Peyer's patch (tissue), 4 donors: ENCODE measurements around the gene TOP3B. TPM values are rescaled to one million over a fixed set of nuclear protein-coding genes. Genes with fewer than 3 reads are reported as not detected.

ENCODE experiments used
- DNase-seq, 3 donors: peaks; one replicate each; pipeline ENCODE4 v3.0.0-alpha.2; 2017 to 2019
- H3K27ac ChIP-seq, 4 donors: fragments of 200-600 bp; sonication (generic); one replicate each; pipeline ENCODE4 v1.5.1; 2016 to 2019
- H3K27me3 ChIP-seq, 2 donors: fragments of 200-600 bp; sonication (generic); one replicate each; pipeline ENCODE4 v1.5.1; 2019
- H3K36me3 ChIP-seq, 3 donors: fragments of 200-600 bp; sonication (generic); one replicate each; pipeline ENCODE4 v1.5.1; 2016 to 2019
- H3K4me1 ChIP-seq, 4 donors: fragments of 200-600 bp; sonication (generic); one replicate each; pipeline ENCODE4 v1.5.1; 2016 to 2019
- H3K4me3 ChIP-seq, 4 donors: fragments of 200-600 bp; sonication (generic); 1 replicate in 3 of 4; 2 replicates in 1 of 4; pipeline ENCODE4 v1.5.1; 2016 to 2019; ENCODE audit warnings: mild to moderate bottlenecking in 1 of 4
- H3K9me3 ChIP-seq, 4 donors: fragments of 200-600 bp; sonication (generic); one replicate each; pipeline ENCODE4 v1.5.1; 2016 to 2019; ENCODE audit warnings: mild to moderate bottlenecking in 1 of 4
- POLR2A ChIP-seq, 2 donors: fragments of 450-650 bp; IDR thresholded peaks; one replicate each; pipeline ENCODE4 v1.5.1; 2017; ENCODE audit warnings: antibody characterized with exemption in 2 of 2, mild to moderate bottlenecking in 2 of 2, moderate library complexity in 2 of 2
- total RNA-seq, 4 donors: library from RNA; depleted of rRNA; stranded (reverse); fragments of >200 nt; gene quantifications; one replicate each; pipeline ENCODE4 v1.1.0, GENCODE V29; 2016
- TF ChIP-seq, protein P1 (sequence below), 6 experiments: fragments of 450-650 bp in 4 of 6; fragments of 200-600 bp in 2 of 6; sonication (generic) in 1 of 6; IDR thresholded peaks; one replicate each; pipeline ENCODE4 v1.5.1; 2017 to 2019; ENCODE audit warnings: antibody characterized with exemption in 6 of 6, mild to moderate bottlenecking in 3 of 6, moderate library complexity in 1 of 6

Gene TOP3B
- total RNA-seq, 4 donors from 2014 or later: 53.6 to 91.6 (median 80.2) TPM

GRCh38 chr22:21951062-21951461 is 31.5 kb downstream of the TOP3B start:
- Histone ChIP-seq H3K27me3 (no peaks in the 10 kb centered on the region), H3K27ac (no peak overlapping the region), H3K36me3 (no peaks in the 10 kb centered on the region), H3K9me3 (no peaks in the 10 kb centered on the region), H3K4me1 (peaks cover 0 to 9% (median 0%) of the 10 kb centered on the region in 4 donors), H3K4me3 (no peak overlapping the region)
- TF ChIP-seq, protein P1, sequence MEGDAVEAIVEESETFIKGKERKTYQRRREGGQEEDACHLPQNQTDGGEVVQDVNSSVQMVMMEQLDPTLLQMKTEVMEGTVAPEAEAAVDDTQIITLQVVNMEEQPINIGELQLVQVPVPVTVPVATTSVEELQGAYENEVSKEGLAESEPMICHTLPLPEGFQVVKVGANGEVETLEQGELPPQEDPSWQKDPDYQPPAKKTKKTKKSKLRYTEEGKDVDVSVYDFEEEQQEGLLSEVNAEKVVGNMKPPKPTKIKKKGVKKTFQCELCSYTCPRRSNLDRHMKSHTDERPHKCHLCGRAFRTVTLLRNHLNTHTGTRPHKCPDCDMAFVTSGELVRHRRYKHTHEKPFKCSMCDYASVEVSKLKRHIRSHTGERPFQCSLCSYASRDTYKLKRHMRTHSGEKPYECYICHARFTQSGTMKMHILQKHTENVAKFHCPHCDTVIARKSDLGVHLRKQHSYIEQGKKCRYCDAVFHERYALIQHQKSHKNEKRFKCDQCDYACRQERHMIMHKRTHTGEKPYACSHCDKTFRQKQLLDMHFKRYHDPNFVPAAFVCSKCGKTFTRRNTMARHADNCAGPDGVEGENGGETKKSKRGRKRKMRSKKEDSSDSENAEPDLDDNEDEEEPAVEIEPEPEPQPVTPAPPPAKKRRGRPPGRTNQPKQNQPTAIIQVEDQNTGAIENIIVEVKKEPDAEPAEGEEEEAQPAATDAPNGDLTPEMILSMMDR (IDR thresholded peaks at IDR 0.05): no peak
- DNase-seq: no peak

GRCh38 chr22:21949948-21950347 is 32.6 kb downstream of the TOP3B start:
- Histone ChIP-seq H3K36me3 (peaks cover 0 to 5% (median 0%) of the 10 kb centered on the region in 3 donors), H3K27me3 (no peaks in the 10 kb centered on the region), H3K4me3 (no peak overlapping the region), H3K4me1 (peaks cover 0 to 9% (median 0%) of the 10 kb centered on the region in 4 donors), H3K27ac (peak overlapping the region in 2 of 4 donors; percentile 21 to 43), H3K9me3 (no peaks in the 10 kb centered on the region)
- no peak for TF ChIP-seq POLR2A (IDR thresholded peaks at IDR 0.05)
- TF ChIP-seq, protein P1 (IDR thresholded peaks at IDR 0.05): no peak
- DNase-seq: no peak

DNA sequence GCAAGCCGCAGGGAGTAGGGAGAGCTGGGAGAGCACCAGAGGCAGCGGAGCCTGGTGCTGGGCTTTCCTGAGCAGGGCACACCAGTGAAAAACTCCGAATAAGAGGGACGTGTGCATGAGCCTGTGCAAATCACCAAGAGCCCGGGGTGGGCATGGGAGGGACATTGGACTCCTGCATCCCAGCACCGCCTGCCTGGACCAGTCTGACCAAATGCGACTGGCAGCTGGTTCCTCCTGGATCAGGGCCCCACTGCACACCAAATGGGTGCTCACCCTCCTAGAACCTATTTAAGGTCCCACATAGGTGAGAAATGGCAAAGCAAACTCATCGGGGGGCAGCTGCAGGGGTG is 33.0 kb downstream of the TOP3B start:
- no peaks in the 10 kb centered on the region for H3K9me3 ChIP-seq
- H3K4me3 ChIP-seq: no peak overlapping the region
- peaks cover 0 to 7% (median 0%) of the 10 kb centered on the region in 3 donors for H3K36me3 ChIP-seq
- DNase-seq: no peak
- peaks cover 0 to 9% (median 0%) of the 10 kb centered on the region in 4 donors for H3K4me1 ChIP-seq
- H3K27me3 ChIP-seq: no peaks in the 10 kb centered on the region
- peak overlapping the region in 2 of 4 donors; percentile 21 to 43 for H3K27ac ChIP-seq
- no peak for TF ChIP-seq POLR2A (IDR thresholded peaks at IDR 0.05)
- TF ChIP-seq, protein P1 (IDR thresholded peaks at IDR 0.05): no peak

DNA sequence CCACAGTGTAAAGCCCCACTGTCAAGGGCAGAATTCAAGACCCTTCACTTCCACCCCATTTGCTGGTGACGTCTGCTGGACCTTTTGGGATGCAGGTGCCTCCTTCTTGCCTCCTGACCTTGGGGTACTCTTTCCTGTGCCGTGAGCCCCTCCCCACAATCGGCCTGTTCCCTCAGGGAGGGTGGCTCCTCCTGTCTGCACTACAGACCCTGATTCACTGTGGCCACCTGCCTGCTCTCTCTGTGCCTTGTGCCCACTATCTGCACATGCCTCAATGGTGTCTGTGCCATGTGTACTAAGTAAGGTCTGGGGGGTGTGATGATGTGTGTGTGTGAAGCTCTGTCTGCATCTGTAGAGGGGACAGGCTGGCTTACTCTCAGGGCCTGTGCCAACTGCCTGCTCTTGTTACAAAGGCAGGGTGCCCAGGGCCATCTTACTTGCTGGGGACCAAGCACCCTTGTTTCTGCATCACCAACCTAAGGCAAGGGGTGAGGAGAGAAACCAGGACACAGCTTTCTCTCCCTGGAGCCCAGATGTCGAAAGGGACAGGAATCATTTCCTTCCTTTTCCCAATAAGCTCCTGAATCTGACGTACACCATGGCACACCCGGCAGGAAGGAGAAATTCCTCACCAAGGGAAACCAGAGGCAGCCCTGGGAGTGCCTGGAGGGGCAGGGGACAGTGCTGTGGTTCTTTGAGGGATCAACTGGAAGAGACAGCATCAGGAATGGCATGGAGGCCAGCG is 33.6 kb downstream of the TOP3B start:
- H3K27ac ChIP-seq: peak overlapping the region in 3 of 4 donors; percentile 21 to 31 (median 25)
- H3K4me1 ChIP-seq: peaks cover 0 to 9% (median 0%) of the 10 kb centered on the region in 4 donors
- no peaks in the 10 kb centered on the region for H3K27me3 ChIP-seq
- TF ChIP-seq POLR2A (IDR thresholded peaks at IDR 0.05): no peak
- TF ChIP-seq, protein P1 (IDR thresholded peaks at IDR 0.05): no peak
- H3K36me3 ChIP-seq: peaks cover 0 to 12% (median 0%) of the 10 kb centered on the region in 3 donors
- no peak for DNase-seq
- H3K9me3 ChIP-seq: no peaks in the 10 kb centered on the region
- H3K4me3 ChIP-seq: no peak overlapping the region

DNA sequence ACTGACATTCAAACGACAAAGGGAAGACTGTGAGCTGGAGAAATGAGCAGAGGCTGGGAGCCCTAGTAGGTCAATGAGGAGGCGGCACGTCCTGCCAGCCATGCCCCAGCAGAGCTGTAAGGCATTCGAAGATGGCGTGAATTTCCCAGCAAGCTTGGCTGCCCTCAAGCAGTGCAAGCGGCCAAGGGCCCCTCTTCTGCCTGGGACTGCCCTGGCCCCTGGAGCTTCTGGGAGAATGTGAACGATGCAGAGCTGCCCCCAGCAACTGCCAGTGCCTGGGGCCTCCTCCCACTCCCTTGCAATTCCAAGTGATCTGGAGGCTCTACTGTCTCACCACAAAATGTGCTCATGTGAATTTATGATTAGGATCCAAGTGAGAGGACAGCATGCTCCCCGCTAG is 34.2 kb downstream of the TOP3B start:
- no peak for TF ChIP-seq POLR2A (IDR thresholded peaks at IDR 0.05)
- TF ChIP-seq, protein P1 (IDR thresholded peaks at IDR 0.05): no peak
- peaks cover 0 to 11% (median 0%) of the 10 kb centered on the region in 4 donors for H3K4me1 ChIP-seq
- peak overlapping the region in 2 of 4 donors; percentile 7 to 25 for H3K27ac ChIP-seq
- H3K27me3 ChIP-seq: no peaks in the 10 kb centered on the region
- no peak for DNase-seq
- peaks cover 0 to 12% (median 0%) of the 10 kb centered on the region in 3 donors for H3K36me3 ChIP-seq
- H3K9me3 ChIP-seq: no peaks in the 10 kb centered on the region
- H3K4me3 ChIP-seq: no peak overlapping the region
